GM15510 (cell line): ENCODE data around the gene NSUN6.

Source experiments
- POLR2A ChIP-seq: IDR thresholded peaks from 3 replicates; pipeline ENCODE4 v1.6.1; 2011; ENCODE audit warnings: borderline replicate concordance; ENCODE audit not compliant: insufficient read length; ENCODE audit errors: extremely low read depth

Gene NSUN6

DNA sequence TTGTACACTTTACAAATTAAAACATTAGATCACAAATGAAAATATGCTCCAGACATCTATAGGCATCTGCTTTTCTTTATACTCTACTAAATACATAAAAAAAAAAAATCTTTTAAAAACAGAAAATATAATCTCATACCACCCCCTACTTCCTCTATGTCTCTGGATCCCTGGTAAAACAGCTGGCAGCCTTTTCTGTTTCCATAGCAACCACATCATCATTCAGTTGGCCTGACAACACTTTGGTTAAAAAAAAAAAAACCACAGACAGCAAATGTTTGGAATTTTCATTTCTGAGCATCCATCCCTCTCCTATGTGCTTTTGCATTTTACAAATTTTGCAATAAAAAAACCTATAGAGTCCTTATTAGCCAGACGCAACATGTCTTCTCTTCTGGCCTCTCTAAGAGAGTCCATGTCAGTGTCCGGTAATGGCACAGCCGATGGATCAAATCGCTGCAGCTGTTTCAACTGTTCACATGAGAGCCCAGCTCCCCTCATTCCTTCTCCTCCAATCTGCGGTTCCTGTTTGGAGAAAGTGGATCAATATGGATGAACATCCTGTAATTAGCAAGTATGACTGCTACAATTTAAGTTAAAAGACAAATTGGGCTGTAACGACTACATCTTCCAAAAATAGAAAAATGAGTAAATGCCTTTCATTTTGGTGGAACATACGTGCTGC lies 105.6 kb downstream of the NSUN6 start:
- TF ChIP-seq POLR2A = no peak

DNA sequence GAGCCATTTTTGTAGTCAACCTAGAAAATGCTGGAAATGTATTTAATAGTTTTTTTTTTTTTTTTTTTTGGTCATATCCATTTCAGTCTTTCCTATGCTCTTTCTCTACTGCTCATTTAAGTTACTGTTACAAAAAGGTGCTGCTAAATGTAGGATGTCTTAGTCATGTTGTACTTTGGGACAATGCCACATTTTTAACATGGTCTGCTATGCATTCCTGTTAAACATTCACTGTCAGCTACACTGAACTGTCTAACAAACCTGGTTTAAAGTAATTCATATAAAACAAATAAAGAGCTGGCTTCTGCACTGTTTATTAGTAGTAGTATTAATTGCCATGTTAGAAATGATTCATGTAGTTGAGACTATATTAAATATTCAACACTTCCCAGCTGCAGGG lies 108.6 kb downstream of the NSUN6 start:
- TF ChIP-seq POLR2A = no peak

GRCh38 chr10:18540195-18540594 lies 111.2 kb downstream of the NSUN6 start:
- TF ChIP-seq POLR2A = no peak

DNA sequence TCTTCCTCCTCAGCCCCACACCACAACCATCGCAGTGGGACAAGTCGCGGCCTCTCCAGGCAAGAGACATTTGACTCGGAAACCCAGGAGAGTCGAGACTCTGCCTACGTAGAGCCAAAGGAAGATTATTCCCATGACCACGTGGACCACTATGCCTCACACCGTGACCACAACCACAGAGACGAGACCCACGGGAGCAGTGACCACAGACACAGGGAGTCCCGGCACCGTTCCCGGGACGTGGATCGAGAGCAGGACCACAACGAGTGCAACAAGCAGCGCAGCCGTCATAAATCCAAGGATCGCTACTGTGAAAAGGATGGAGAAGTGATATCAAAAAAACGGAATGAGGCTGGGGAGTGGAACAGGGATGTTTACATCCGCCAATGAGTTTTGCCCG lies 112.1 kb downstream of the NSUN6 start:
- TF ChIP-seq POLR2A = no peak

GRCh38 chr10:18533896-18534295 lies 117.5 kb downstream of the NSUN6 start:
- TF ChIP-seq POLR2A = no peak

GRCh38 chr10:18532881-18533535 lies 118.4 kb downstream of the NSUN6 start:
- TF ChIP-seq POLR2A = no peak

GRCh38 chr10:18528292-18528691 lies 123.1 kb downstream of the NSUN6 start:
- TF ChIP-seq POLR2A = no peak

- TF ChIP-seq POLR2A = no peak
These were observed 123.7 kb downstream of the NSUN6 start for GRCh38 chr10:18527687-18528086.

DNA sequence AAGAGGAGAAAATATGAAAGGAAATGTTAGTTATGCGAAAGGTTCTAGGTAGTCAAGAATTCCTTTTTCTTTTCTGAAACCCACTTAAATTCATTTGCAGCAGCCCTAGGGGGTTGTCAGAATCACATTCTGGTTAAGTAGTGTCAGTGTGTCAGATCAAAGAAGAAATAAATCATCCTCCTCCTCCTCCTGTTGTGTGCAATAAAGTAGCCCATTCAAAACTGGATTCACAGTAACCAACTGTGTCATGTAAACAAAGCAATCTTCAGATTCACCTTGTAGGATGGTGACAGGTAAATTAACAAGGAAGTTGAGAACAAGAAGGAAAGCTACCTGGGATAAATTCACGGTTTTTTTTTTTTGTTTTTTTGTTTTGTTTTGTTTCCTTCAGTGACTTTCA lies 127.5 kb downstream of the NSUN6 start:
- no peak for TF ChIP-seq POLR2A

- no peak for TF ChIP-seq POLR2A
These were observed 128.4 kb downstream of the NSUN6 start for GRCh38 chr10:18523025-18523424.

- no peak for TF ChIP-seq POLR2A
These were observed 134.5 kb downstream of the NSUN6 start for GRCh38 chr10:18516851-18517250.

DNA sequence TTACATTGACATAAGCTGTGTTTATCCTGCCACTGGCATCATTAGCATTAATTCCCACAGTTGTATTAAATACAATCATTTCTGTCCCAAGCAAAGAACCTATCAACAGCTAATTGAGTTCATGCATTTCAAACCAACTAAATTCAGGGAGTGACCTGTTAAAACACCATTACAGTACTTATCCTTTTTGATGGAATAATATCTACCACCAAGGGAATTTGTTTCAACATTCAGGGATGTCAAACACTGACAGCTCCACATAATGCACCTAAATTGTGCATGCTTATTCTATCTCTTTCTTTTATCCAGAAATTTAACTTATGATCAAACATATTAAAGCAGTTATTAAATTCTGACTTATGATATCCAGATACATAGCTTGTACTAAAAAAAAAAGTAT lies 136.8 kb downstream of the NSUN6 start:
- TF ChIP-seq POLR2A = no peak

DNA sequence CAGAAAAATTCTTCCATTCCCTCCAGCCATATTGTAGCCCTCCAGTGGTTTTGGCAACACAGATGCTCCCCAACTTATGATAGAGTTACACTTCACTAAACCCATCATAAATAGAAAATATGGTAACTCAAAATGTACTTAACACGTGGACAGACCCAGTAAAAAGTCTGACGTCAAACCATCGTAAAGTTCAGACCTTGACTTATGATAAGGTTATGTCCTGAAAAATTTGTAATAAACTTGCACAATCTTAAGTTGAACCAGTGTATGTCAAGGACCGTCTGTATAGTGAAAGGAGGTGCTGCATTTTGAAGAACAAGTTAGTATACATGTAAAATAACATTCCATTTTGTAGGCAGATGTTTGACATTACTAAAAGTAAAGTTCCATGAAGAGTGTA lies 142.8 kb downstream of the NSUN6 start:
- TF ChIP-seq POLR2A = no peak

- TF ChIP-seq POLR2A = no peak
These were observed 145.8 kb downstream of the NSUN6 start for GRCh38 chr10:18505456-18506118.

DNA sequence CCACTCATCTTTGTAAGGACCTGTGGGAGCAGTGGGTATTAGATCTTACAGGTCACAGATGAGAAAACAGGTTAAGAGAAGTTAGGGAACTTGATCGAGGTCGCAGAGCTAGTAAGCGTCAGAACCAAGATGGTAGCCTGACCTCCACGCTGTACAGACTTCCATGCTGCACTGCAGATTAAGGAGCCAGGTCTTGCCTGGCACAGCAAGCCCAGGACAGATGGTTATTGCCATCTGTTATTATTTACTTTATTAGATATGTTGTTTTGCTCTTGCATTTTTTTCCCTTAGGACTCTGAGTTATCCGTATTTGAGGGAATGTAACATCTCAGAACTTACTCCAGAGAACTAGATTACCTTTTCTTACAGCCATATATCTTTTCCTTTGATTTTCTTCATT lies 147.2 kb downstream of the NSUN6 start:
- no peak for TF ChIP-seq POLR2A

DNA sequence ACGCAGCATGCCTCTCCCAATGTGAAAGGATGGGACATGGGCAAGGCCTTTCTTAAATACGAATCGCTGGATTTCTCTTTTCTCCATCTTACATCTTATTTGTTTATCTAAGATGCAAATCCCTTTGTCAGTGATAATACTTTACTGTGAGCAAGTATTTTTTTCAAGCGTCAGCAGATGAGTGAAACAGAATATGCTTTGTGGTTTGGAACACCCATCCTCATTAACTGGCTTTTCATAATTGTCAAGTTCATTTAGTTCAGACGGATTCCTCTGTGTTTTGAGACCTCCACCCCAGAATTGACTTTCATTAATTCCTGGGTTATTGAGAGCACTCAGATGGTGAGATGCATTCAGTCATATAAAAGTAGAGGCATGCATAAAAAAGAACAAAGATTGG lies 149.8 kb downstream of the NSUN6 start:
- TF ChIP-seq POLR2A = no peak

GRCh38 chr10:18501198-18501597 lies 150.2 kb downstream of the NSUN6 start:
- TF ChIP-seq POLR2A = no peak

- TF ChIP-seq POLR2A = no peak
These were observed 150.8 kb downstream of the NSUN6 start for GRCh38 chr10:18500576-18500975.
